Hematopoietic multipotent progenitor cell treated with erythropoietin and hydrocortisone succinate and interleukin-3 and kit ligand, for 15 days (in vitro differentiated cells): ENCODE measurements around the gene LYL1.
"Not testable (repeated sequence)": the region's sequence is repeated elsewhere in the genome, so short reads cannot be mapped to it uniquely, and the experiment has no call there.

Experiments used
- DNase-seq: peaks from one replicate; pipeline ENCODE4 v3.0.0-alpha.2; 2015; ENCODE audit warnings: low spot score

Gene LYL1

GRCh38 chr19:13102666-13103580 lies at the start of gene LYL1:
Gene LYL1 (minus strand): TSS chr19:13102858. CDS start chr19:13101171, 1,687 bp downstream.
- peak; percentile 98 for DNase-seq

GRCh38 chr19:13151605-13152355 lies 49.1 kb upstream of the LYL1 start:
- peak; percentile 93 for DNase-seq

DNA sequence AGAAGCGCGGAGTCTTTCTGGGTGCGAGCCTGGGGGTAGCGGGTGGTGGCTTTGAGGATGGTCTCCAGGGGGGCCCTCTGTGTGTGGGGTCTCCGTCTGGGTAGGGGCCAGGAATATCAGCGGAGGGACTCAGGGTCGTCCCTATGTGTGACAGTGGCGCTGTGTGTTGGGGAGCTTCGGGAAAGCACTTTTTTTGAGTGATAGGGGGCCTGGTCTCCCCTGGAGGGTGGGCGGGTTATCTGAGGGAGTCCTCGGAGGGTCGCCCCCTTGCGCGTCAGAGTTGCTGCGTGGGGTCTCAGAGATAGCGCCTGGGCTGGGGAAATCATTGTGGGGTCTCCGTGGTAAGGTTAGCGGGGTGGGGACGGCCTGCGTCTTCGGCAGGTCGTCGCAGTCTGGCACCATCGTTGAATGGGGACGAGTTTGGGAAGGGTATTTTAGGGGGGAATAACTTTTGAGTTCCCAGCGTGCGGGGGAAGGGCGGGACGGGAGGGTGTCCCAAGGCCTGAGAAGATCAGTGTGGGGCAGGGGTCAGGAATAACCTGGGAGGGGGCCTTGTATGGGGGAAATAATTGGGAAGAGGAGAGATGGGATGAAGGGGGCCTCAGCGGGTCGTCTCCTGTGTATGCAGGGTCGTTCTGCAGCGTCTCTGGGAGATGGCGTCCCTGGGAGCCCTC lies 48.4 kb upstream of the LYL1 start:
- peak; percentile 10 for DNase-seq

- DNase-seq: peak; percentile 94
Measured at GRCh38 chr19:13150187-13150930, 47.7 kb upstream of the LYL1 start, which contains the start of the genes IER2 and STX10. Gene IER2 (plus strand): TSS chr19:13150411. CDS start chr19:13153187, 2,776 bp downstream. Gene STX10 (minus strand): TSS chr19:13150375. CDS start chr19:13150173, 202 bp downstream.

DNA sequence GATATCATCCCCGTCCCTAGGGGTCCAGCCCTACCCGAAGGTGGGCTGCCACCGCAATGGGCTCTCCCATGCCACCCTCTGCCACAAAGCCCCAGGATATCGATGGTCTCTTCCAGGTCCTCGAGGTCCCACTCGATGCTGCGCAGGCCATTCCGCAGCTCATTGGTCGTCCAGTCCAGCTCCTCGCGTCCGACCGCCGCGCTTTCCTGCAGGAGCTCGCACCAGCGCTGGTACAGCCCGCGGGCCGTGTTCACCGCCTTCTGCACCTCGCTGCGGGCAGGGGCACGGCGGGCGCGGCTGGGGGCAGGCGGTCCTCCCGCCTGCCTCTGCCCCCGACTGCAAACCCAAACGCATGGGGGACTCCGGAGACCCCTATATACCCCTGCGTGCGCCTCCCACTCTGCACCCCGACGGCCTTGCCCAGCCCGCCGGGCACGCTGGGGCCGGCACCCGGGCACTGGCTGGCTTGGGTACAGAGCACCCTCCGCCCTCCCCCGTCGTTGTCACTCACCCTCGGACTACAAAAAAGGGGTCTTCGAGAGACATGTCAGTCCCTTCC lies 47.0 kb upstream of the LYL1 start:
- DNase-seq: peak; percentile 12

GRCh38 chr19:13149173-13149627 lies 46.5 kb upstream of the LYL1 start:
- not testable (repeated sequence) for DNase-seq

DNA sequence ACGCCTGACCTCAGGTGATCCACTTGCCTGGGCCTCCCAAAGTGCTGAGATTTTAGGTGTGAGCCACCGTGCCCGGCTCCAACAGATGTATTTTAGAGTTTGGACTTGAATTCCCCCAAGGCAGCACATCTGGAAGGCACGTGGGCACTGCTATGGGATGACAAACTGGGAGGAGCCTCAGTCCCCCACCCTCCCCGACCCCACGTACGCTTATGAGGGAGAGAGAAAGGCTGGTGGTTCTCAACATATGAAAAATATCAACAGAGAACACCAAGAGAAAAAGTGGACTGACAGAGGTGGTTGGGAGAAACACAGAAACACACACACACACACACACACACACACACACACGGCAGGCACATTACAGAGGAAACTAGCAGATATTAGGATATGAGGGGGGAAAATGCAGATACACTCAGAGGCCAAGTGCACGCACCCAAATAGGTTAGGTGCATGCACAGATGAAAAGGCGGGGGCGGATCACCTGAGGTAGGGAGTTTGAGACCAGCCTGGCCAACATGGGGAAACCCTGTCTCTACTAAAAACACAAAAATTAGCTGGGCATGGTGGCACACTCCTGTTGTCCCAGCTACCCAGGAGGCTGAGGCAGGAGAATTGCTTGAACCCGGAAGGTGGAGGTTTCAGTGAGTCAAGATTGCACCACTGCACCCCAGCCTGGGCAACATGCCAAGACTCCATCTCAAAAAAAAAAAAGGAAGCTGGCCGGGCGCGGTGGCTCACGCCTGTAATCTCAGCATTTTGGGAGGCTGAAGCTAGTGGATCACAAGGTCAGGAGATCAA lies 44.3 kb upstream of the LYL1 start:
- DNase-seq: peak; percentile 45

DNA sequence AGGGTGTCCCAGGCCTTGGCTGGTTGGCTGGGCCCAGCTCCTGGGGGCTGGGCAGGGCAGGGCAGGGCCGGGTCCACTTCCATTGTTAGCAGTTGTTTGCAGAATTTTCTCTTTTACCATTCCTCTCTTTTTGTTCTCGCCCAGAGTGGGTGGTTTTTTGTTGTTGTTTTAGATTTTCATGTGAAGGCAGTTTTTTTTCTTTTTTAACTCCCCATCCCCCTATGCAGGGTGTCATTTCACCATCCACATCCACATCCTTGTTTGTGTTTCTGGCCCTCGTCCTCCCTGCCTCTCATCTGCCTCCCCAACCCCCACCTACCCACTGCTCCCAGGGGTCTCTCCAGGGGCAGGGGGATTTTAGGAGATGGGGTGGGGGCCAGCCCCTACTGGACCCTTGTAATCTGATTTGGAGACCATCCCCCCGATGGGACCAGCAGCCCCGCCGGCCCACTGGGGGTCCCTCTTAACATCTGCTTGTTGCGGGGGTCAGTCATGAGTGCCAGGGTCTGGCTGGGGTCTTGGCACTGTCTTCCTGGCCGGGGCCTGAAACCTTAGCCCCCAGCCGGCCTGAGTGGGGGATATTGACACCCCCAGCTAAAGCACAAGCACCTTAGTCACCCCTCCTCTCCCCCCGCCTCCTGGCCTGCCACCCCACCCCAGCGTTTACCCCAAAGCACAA lies 37.1 kb upstream of the LYL1 start:
- DNase-seq: no peak

- no peak for DNase-seq
Measured at GRCh38 chr19:13138916-13139198, 36.2 kb upstream of the LYL1 start.

DNA sequence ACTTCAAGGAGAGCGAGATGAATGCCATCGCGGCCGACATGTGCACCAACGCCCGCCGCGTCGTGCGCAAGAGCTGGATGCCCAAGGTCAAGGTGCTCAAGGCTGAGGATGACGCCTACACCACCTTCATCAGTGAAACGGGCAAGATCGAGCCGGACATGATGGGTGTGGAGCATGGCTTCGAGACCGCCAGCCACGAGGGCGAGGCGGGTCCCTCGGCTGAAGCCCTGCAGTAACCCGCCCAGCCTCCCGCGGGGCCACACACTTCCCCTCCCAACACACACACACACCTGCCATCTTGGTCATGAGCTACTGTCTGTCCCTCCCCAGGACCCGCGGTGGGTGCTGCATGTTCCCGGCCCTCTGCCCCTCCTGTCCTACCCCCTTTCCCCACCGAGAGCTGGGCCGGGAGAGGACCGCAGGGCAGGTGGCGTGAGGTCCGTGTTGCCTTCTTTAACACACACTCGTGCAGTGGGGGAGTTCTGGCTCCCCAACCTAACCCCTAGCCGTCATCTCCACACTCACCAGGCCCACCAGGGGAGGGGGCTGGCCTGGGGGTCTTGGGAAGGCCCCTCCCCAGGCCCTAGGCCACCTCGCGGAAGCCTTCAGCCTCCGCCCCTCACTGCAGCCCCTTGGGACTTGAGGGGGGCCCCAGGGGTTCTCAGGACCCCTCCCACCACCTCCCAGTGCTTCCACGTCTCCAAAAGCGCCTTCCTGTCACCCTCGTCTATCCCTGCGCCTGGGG lies 35.7 kb upstream of the LYL1 start:
- no peak for DNase-seq

- DNase-seq: no peak
Measured at GRCh38 chr19:13137290-13137794, 34.7 kb upstream of the LYL1 start.

DNA sequence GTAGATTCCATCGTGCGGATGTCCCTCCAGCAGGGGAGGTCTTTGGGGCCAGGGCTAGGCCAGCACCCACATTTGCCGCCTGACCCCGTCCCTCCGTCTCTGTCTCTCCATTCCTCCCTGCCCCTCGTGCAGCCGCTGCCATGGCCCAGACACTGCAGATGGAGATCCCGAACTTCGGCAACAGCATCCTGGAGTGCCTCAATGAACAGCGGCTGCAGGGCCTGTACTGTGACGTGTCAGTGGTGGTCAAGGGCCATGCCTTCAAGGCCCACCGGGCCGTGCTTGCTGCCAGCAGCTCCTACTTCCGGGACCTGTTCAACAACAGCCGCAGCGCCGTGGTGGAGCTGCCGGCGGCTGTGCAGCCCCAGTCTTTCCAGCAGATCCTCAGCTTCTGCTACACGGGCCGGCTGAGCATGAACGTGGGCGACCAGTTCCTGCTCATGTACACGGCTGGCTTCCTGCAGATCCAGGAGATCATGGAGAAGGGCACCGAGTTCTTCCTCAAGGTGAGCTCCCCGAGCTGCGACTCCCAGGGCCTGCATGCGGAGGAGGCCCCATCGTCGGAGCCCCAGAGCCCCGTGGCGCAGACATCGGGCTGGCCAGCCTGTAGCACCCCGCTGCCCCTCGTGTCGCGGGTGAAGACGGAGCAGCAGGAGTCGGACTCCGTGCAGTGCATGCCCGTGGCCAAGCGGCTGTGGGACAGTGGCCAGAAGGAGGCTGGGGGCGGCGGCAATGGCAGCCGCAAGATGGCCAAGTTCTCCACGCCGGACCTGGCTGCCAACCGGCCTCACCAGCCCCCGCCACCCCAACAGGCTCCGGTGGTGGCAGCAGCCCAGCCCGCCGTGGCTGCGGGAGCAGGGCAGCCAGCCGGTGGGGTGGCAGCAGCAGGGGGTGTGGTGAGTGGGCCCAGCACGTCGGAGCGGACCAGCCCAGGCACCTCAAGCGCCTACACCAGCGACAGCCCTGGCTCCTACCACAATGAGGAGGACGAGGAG lies 32.7 kb upstream of the LYL1 start:
- DNase-seq: no peak

DNA sequence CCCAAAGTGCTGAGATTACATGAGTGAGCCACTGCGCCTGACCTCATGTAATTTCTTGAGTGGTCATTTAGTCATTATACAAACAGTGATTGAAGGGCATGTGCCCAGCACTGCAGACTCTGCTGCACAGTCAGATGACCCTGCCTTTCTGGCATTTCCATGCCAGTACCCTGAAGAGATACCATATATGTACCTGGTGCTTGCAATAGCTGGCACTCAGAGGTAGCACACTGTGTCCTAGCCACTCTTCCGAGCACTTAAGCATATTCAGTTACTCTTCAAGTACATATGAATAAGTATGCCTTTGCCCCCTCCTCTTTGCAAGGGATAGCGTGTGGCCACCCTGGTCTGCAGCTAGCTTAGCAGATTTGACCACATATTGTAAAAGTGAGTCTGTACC lies 32.0 kb upstream of the LYL1 start:
- no peak for DNase-seq

- no peak for DNase-seq
Measured at GRCh38 chr19:13133241-13133870, 30.7 kb upstream of the LYL1 start.

- DNase-seq: no peak
Measured at GRCh38 chr19:13132471-13133180, 30.0 kb upstream of the LYL1 start.

GRCh38 chr19:13130886-13131490 lies 28.3 kb upstream of the LYL1 start:
- no peak for DNase-seq
